Measurements from ENCODE around the gene PRDM16. TPM values are rescaled to one million over a fixed set of nuclear protein-coding genes. Genes with fewer than 3 reads are reported as not detected.

Gene PRDM16
- total and polyA plus RNA-seq, 2 of the 13 experiments (the other 11 are each of a cell fraction or from before 2014, with no cell fraction given): 0.15 to 0.81 TPM

DNA sequence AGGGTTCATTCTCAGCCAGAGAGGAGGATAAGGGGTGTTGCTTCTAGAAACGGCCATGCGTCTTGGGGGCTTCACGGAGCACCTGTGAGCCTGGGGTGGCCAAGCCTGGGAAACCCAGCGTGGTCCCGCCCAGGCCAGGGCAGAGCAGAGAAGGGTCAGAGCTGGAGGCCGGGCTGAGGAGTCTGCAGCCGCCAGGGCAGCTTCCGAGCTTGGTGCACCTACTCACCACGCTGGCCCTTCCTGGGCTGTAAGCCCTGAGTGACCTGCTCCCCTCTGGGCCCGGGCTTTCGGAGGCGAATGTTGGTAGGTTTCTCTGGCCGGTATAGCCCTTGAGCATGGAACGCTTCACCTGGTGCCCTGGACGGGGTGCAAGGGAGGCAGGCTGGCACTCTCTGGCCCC is 215.7 kb downstream of the PRDM16 start:
- H2AFZ ChIP-seq (ENCODE audit: low read length): no peak overlapping the region
- no peaks in the 10 kb centered on the region for H3K79me2 ChIP-seq (ENCODE audit: insufficient read depth, low read length)
- H3K4me1 ChIP-seq (ENCODE audit: insufficient read depth, low read length): peaks cover 42% of the 10 kb centered on the region
- H3K27ac ChIP-seq (ENCODE audit: extremely low read length, insufficient read depth, low read length): no peak overlapping the region
- no peak overlapping the region for H3K9ac ChIP-seq (ENCODE audit: insufficient read depth, low read depth, low read length)
- H3K4me3 ChIP-seq (replicated peaks in 1 of 3; ENCODE audit: insufficient read depth in 1 of 3, low read depth in 2 of 3, low read length in 3 of 3): no peak overlapping the region
- CTCF ChIA-PET (ENCODE audit: low intra/inter-chr PET ratio, low total read pairs): interaction anchor here (1.7 to 1.9 kb wide), 2 partner anchors 35 to 219 kb away, joined by 6 to 11 read pairs; no protein-coding TSS in a partner anchor
- no peak for TF ChIP-seq CBX1 (IDR thresholded peaks at IDR 0.05; ENCODE audit: low read depth)
- TF ChIP-seq ZNF891 (CRISPR knock-in tag; IDR thresholded peaks at IDR 0.05): no peak
- no peak for TF ChIP-seq ZFP90 (CRISPR knock-in tag; IDR thresholded peaks at IDR 0.05; ENCODE audit: borderline replicate concordance)
- 0 out of 2 replicates have a peak, but pooled peaks have one; percentile 38 for TF ChIP-seq ZNF446 (CRISPR knock-in tag; IDR thresholded peaks at IDR 0.05)
- 0 out of 2 replicates have a peak, but pooled peaks have one; percentile 1 for TF ChIP-seq ZNF230 (CRISPR knock-in tag; IDR thresholded peaks at IDR 0.05)
- TF ChIP-seq PAF1 (CRISPR knock-in tag; IDR thresholded peaks at IDR 0.05): no peak
- no peak for TF ChIP-seq ATRX (CRISPR knock-in tag; IDR thresholded peaks at IDR 0.05; ENCODE audit: borderline replicate concordance)
- TF ChIP-seq MTA3 (CRISPR knock-in tag; IDR thresholded peaks at IDR 0.05): no peak
- no peak for TF ChIP-seq HNF4G (IDR thresholded peaks at IDR 0.05; ENCODE audit: borderline replicate concordance, low read depth, low read length)
- no peak for TF ChIP-seq HNF4G (CRISPR knock-in tag; IDR thresholded peaks at IDR 0.05; ENCODE audit: borderline replicate concordance, low read depth)
- TF ChIP-seq ZNF546 (CRISPR knock-in tag; conservative IDR thresholded peaks at IDR 0.05): no peak
- no peak for TF ChIP-seq ZSCAN31 (CRISPR knock-in tag; IDR thresholded peaks at IDR 0.05; ENCODE audit: low read depth)
- no peak for TF ChIP-seq ARNT2 (CRISPR knock-in tag; IDR thresholded peaks at IDR 0.05; ENCODE audit: low read depth)
- TF ChIP-seq ZNF703 (CRISPR knock-in tag; IDR thresholded peaks at IDR 0.05; ENCODE audit: borderline replicate concordance): no peak
- no peak for DNase-seq (ENCODE audit: low spot score)
- in situ Hi-C loops (cut with HindIII; ENCODE audit: extremely low pct_ligation_motif_present, low pct_unique_long_range_greater_than_20kb): loop anchor here (25.0 kb wide), 1 partner anchor 222 kb away; the partner anchor contains the start of gene PRDM16
- peaks cover 2 to 6% of the 10 kb centered on the region in 2 experiments; a peak in 2 of 5 replicates for H3K27me3 ChIP-seq (ENCODE audit: control insufficient read depth in 1 of 2, insufficient read depth in 2 of 2, low read length in 2 of 2)
- no peaks in the 10 kb centered on the region for H3K36me3 ChIP-seq (replicated peaks in 1 of 2; ENCODE audit: control insufficient read depth in 1 of 2, insufficient read depth in 2 of 2, low read length in 2 of 2)
- POLR2A ChIA-PET: no interaction called here
- no peak; the same call in 2 of the 3 replicates for ATAC-seq
- no peaks in the 10 kb centered on the region for H4K20me1 ChIP-seq (ENCODE audit: insufficient read depth, low read length)
- intact Hi-C loops (cut with micrococcal nuclease; ENCODE audit: unreplicated experiment): loop anchor here (2.0 kb wide), 1 partner anchor 220 kb away; no protein-coding TSS in a partner anchor
- no TSS peak for BruUV-seq (replicated peaks)
- H3K9me3 ChIP-seq (ENCODE audit: low read length): no peaks in the 10 kb centered on the region
- WGBS (ENCODE audit: low lambda C conversion rate): 60% methylated on average over 1 of the region's 15 CpGs
- FAIRE-seq: no peak
- no peak overlapping the region for H3K4me2 ChIP-seq (ENCODE audit: low read depth, low read length)
